HG03039 (cell line): ENCODE data around the gene THRAP3.
A peak's percentile ranks its signal among the peaks of the same experiment; 100 is the strongest.

Source experiments
- ATAC-seq: cut with Tn5 transposase; IDR thresholded peaks from one replicate; pipeline ENCODE4 v1.9.1; 2021; ENCODE audit warnings: mild to moderate bottlenecking, moderate library complexity; ENCODE audit not compliant: unreplicated experiment

THRAP3 gene

DNA sequence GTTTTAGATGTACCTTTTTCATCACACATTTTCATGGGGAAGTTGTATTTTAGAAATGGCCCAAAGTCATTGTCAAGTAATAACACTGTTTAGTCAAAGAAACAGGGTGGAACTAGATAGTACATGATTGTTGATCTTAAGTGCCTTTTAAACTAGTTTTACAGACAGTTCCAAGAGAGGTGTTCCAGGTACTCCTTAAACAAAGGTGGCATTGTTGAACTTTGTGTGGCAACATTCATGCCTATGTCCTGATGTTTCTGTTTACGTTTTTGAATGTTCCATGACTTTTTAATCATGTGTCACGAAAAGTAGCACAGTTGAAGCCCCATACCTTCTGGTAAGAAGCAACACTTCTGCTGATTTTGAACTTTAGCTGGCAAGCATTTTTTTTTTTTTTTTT, 72.8 kb downstream of the THRAP3 start:
- ATAC-seq = no peak

DNA sequence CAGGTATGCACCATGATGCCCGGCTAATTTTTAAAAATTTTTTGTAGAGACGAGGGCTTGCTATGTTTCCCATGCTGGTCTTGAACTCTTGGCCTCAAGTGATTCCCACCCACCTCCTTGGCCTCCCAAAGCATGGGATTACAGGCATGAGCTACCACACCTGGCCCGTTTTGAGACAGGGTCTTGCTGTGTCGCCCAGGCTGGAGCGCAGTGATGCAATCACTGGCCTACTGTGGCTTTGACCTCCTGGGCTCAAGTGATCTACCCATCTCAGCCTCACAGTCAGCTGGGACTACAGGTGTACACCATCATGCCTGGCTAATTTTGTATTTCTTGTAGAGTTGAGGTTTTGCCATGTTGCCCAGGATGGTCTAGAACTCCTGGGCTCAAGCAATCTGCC, 74.4 kb downstream of the THRAP3 start:
- no peak for ATAC-seq

DNA sequence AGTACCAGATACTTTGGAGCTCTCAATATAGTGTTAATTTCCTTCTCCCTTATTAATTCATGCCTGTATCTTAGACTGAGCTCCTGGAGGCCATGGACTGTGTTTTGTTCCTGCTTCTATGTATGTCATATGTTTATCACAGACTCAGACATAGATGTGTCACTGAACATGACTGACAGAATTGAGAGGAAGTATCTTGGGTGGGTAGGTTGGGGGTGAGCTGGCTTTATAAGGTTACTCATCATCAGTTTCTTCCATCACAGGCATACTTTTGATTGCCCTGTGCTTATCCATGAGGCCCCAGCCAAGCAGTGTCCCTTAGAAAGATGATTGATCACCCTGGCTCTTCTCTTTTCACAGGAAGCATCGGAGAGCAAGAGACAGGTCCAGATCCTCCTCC, 76.3 kb downstream of the THRAP3 start:
- no peak for ATAC-seq

DNA sequence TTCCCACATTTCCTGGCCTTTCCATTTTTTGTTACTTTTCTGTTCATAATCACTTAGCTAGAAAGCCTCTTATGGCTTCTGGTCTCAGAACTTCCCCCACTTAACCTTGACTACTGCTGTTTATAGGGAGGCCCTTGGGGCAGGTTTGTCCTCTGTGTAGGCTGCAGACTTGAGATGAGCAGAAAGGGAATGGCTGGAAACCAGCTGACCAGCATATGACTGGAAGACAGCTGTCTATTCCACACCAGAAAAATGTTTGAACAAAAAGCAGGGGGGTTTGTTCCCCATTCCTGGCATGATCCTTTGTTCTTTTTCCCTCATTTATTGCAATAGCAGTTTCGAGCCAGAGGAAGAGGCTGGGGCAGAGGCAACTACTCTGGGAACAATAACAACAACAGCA, 77.0 kb downstream of the THRAP3 start:
- no peak for ATAC-seq

DNA sequence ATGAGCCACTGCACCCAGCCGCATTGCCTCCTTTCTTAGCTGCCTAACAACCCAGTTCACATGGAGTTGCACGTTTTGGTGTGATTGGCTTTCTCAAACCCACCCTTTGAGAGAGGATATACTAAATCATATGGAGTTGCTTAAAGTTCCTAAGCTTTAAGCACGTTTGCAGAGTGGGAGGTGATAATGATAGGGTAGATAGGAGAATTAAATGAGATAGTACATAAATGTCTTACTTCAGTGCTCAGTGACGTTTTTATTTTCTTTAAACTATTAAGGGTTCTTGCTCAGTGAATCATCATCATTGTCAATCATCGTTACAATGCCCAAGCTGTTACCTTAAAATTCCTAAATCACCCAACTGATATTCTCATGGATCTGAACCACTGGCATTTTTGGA, 79.0 kb downstream of the THRAP3 start:
- no peak for ATAC-seq

DNA sequence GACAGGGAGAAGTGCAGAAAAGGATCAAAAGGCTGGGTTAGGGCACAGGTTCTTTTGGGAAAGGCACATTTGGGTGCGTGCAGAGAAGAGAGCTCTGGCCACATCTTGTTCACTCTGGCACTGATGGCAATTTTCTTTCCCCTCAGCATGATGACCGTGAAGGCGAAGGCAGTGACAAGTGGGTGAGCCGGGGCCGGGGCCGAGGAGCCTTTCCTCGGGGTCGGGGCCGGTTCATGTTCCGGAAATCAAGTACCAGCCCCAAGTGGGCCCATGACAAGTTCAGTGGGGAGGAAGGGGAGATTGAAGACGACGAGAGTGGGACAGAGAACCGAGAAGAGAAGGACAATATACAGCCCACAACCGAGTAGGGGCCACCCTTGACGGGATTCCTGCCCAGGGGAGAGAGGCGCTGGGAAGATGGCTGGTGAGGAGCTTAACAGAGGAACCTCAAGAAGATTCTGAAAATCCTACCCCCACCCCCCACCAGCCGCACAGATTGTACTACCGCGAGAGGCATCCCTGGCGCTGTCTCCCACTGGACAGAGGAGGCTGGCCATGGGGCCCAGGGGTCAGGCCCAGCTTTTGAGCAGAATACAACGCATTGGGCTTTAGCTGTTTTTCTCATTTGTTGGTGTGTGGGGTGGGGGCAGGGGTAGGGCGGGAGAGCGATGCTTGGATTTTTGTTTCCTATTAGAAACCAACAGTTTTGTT, 79.6 kb downstream of the THRAP3 start:
- no peak for ATAC-seq

DNA sequence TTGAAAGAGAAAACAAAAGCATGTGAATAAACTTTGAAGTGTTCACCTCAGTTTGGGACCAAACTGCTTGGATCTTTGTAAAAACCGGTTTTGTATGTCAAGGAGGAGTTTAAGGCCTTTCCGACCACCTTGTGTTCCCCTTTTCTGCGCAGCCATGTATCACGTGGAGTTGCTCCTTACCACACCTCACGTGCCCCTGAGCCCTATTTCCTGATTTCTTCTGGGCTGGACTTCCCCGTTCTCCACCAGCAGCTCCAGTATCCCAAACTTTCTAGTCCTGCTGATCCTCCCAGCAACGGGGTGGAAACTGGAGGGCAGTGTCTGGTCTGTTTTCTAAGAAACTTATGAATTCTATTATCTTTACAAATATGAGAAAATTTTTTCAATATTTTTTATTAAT, 80.3 kb downstream of the THRAP3 start:
- ATAC-seq = no peak

DNA sequence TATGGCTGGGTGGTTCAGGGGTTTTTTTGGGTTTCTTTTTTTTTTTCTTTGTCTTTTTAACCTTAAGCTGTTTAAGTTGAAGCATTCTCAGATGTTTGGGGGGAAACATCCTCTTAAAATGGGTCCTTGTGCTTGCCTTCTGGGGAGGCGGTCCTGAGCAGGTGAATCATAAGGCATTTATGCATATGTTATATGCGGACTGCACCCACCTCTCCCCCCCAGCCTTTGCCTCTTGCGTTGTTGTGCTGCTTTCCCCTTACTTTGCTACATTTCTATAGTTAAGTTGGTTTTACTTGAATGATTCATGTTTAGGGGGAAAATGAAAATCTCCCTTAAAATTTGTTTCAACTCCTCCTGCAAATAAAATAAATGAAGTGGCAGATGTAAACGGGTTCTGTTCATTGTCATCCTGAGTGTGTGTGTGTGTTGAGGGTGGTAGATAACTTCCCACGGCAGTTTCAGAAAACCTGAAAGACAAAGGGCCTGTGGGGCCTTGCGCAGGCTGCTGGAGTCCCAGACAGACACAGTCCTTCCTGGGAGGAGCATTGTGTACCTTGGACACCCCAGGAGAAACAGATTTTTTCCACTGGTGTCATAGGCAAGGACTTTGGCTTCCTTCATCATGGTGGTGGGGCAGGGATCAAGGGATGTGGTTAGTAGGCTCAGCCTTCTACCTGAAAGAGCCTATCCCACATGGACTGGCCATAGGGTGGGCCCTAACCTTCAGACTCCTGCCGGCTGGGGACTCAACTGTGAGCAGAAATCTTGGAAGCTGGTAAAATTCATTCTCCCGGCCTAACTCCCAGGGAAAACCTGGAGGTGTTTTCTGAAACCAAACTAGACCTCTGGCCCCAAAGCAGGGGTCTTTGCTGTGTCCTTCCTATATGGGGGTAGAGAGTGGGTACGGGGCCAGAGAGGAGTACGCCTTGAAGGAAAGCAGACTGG, 81.0 kb downstream of the THRAP3 start:
- ATAC-seq = no peak

DNA sequence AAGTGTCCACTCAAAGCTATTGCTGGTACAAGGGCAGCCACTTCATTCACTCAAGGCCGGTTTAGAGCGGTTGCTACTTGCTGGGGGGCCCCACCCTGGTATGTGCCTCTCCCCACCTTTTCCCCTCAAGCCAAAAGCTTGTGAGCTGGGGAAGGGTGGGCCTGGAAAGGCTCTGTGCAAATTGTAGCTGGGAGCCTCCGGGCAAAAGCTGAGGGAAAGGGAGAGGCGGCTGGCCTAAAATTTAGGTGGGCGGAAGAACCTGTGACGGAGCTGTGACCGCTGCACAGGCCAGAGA, 81.6 kb downstream of the THRAP3 start:
- ATAC-seq = no peak

DNA sequence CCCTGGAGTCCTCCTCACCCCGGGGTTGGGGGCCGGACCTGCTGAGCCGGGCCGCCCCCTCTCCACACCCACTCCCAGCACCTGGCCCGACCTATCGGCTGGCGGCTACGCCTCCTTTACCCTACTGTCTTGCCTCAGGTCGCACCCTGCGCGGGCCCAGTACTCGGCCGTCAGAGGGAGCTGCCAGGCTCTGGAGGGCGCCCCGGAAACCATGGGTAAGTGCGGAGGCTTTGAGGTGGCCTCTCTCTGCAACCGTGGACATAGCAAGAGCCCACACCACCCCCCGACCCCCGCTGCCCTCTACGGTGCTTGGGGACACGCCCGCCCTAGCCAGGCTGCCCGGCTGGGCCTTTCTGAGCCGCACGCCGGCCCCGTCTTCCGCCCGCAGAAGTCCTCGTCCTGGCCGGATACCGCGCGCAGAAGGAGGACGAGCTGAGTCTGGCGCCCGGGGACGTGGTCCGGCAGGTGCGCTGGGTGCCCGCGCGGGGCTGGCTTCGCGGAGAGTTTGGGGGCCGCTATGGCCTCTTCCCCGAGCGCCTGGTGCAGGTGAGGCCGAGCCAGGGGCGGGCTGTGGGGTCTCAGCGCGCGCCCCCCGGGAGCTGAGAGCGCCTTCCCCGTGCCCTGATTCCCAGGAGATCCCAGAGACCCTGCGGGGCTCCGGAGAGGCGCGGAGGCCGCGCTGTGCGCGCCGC, 82.1 kb downstream of the THRAP3 start, which contains the start of gene SH3D21:
Gene SH3D21, plus strand, starts transcription at position 159 of the 692 bp plus-strand sequence. Its CDS starts 53 bp downstream, at position 212.
- peak; percentile 12 for ATAC-seq

DNA sequence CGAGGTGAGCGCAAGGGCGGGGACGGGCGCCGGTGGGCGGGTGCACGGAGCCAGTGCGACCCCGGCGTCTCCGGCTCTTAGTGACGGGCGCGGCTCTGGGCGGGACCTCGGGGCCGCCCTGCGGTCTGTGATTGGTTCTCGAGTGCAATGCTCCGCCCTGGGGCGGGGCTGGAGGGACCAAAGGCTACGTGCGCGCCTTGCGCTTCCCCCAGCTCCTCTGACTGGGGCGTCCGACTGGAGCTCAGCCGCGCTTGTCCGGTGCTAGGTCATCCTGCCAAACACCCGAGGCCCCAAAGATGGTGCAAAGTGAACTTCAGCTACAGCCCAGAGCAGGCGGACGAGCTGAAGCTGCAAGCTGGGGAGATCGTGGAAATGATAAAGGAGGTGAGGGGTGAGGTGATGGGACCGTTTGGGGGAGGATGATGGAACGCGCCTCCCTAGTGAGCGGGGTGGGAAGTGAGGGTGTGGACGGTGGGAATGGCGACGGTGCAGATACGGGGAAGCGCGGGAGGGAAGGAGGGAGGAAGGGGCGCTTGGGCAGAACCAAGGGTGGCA, 82.7 kb downstream of the THRAP3 start:
- peak; percentile 93 for ATAC-seq

DNA sequence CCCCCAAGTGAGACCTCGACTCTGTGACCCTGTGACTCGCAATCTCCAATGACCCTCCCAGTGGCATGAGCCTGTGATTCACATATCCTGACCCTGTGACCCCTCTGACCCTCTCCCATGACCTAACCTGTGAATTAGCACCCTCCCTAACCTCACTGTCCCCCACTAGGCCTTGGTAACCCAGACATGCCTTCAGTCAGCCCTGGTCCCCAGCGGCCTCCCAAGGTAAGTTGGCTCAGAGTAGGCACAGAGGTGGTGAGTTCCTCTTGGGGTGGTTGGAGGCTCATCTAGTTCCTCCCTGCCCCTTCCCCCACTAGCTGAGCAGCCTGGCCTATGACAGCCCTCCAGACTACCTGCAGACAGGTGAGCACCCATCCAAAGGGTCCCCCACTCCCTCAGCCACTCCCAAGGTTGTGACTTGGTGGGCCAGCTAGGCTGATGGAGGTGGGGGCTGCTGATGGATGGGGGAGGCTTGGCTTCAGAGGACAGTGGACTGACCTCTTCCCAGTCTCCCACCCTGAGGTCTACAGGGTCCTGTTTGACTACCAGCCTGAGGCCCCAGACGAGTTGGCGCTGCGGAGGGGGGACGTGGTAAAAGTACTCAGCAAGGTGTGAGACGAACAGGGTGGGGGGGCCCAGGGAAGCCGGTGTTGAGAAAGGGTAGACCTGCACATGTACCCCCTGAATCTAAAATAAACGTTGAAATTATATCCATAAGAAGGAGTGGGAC, 83.5 kb downstream of the THRAP3 start:
- no peak for ATAC-seq

DNA sequence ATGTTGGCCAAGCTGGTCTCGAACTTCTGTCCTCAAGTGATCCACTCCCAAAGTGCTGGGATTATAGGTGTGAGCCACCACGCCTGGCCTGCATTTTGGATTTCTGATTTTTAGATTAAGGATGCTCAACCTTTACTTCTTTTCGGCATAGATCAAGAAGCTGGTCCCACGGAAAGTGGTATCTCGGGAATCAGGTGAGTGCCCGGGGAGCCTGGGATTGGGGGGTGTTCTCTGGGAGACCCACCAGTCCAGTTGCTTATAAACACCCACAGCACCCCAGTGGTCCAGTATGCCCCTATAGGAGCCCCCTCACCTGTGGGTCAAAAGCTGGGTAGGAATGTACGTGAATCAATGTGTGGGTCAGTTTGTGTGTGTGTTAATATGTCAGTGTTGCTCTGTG, 85.2 kb downstream of the THRAP3 start:
- no peak for ATAC-seq

DNA sequence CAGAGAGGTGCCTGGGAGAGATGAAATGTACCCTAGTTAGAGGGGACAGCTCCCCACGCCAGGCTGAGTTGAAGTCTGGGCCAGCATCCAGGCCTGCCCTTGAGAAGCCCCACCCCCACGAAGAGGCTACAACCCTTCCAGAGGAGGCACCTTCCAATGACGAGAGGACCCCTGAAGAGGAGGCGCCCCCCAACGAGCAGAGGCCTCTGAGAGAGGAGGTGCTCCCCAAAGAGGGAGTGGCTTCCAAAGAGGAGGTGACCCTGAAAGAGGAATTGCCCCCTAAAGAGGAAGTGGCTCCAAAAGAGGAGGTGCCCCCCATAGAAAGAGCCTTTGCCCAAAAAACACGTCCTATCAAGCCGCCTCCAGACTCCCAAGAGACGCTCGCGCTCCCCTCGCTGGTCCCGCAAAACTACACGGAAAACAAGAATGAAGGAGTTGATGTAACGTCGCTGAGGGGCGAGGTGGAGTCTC, 96.1 kb downstream of the THRAP3 start:
- no peak for ATAC-seq

DNA sequence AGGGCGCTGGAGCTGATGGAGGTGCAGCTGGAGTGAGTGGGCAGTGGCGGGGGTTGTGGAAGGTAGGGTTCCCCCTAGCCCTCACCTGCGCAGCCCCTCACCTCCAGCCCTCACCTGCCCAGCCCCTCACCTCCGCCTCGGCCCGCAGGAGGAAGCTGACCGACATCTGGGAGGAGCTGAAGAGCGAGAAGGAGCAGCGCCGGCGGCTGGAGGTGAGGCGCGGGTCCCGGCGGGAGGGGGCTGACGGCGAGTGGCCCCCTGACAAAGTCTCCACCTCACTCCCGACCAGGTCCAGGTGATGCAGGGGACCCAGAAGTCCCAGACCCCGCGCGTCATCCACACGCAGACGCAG, 96.5 kb downstream of the THRAP3 start:
- ATAC-seq = no peak

DNA sequence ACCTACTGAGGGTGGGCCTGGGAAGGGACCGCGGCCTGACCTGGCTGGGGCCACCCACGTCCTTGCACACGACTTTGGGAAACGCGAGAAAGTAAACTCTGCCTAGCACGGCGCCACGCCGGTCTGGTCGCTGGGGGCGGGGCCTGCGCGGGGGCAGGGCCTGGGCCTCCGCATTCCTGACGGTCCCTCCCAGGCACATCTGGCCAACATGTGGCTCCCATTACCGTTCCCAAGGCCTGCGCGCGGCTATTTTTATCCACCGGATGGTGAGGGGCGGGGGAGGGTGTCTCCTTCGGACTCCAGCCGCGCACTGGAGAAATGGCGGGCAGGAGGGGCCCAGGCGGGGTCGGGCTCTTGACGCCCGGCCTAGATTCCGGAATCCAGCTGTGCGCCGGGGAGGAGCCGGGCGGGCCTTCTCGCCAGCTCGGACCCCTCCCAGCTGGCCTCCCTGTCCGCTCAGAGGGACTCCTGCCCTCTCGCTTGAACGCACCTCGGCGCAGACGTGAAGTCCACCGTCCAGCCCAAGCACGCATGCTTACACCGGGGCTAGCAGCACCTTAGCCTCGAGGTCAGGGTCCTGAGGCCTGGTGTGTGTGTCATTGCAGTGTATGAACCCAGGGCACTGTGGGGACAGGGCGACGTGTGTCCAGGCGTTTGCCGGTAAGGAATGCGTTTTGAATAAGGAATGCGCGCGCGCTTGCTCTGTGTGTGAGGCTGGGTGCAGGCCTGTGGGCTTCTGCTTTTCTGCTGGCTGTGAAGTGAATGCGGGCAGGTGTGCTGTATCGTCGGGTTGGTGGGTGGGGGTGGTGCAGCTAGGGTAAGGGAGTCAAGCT, 97.1 kb downstream of the THRAP3 start:
- no peak for ATAC-seq

DNA sequence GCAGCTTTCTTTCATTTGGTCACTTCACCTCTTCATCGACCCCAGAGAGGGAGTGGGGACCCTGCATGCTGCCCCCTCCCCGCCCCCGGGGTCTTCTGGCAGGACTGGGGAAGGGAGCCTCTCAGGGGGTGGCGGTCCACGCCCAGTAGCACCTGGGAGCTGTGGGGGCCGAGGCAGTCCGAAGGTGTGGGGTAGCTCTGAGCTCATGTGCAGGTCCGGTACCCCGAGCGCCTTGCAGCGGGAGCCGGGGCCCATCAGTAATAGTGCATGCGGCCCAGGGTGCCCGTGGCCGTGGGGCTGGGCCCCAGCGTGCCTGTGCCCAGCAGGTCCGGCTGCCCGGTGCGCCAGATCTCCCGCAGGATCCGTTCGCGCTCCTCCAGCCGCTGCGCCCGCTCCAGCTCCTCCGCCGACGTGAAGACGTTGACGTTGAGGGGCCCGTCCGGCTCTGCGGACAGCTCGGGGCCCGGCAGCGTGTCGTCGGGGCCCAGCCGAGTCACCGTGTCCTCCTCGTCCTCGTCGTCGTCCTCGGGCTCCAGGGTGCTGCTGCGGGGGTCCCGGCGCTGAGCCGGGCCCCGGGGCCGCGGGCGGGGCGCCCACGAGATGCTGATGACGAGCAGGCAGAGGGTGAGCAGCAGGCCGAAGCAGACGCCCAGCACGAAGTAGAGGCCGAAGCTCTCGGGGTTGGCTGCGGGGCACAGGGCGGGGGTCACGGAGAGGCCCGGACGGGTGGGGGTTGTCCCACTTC, 98.0 kb downstream of the THRAP3 start:
- ATAC-seq = no peak

DNA sequence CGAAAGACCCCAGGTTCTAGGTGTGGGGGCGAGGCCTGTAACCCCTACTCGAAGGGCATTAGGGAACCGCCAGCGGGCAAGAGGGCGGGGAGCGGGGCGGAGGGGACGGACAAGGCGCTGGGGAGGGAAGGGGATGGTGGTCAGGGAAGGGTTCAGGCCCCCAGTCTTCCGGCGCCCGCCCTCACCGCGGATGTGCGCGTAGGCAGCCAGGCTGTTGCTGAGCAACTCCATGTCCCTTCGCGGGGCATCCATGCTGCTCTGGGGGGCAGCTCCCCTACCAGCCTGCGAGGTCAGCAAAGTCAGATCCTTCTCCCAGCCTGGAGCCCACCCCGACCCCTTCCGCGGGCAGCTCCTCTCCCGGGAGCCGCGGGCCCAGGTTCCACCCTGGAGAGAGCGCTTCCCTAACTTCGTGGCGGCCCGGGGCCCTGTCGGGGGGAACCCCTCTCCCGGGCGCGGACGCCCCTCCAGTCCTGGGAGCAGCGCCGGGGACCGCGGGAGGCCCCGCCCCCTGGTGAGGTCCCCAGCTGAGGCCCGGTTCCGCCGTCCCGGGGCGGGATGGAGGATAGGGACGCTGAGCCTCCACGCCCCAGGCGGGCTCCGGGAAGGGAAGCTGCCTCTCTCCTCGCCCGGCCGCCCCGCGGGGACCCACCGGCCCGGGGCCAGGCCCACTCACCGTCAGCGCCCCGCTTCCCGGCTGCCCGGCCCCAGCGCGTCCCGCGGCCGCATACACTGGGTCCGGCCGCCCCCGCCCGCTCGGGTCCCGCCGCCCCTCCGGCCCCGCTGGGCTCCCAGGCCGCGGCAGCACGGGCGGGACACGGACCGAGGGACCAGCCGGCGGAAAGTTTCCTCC, 98.8 kb downstream of the THRAP3 start:
- no peak for ATAC-seq
